Lung (tissue), 12 donors: ENCODE measurements around the gene SELENOH. TPM values are rescaled to one million over a fixed set of nuclear protein-coding genes. Genes with fewer than 3 reads are reported as not detected.
"Not testable (repeated sequence)": the region's sequence is repeated elsewhere in the genome, so short reads cannot be mapped to it uniquely, and the experiment has no call there.

Source experiments
- ATAC-seq: fragments of 200-7000 bp; cut with Tn5 transposase; one replicate; pipeline ENCODE4 v1.9.1; 2020; ENCODE audit warnings: moderate number of reproducible peaks; ENCODE audit not compliant: insufficient read depth, low FRiP score
- DNase-seq, 3 donors: peaks; one replicate each; pipeline ENCODE4 v3.0.0-alpha.2; 2013 to 2017
- H3K27ac ChIP-seq, 2 donors: one replicate each; pipeline ENCODE4 v1.5.1; 2013; ENCODE audit warnings: mild to moderate bottlenecking in 2 of 2, moderate library complexity in 2 of 2, control low read depth in 1 of 2, inconsistent platforms in 1 of 2, low read depth in 1 of 2, low read length in 1 of 2
- H3K27me3 ChIP-seq, 3 donors: one replicate each; pipeline ENCODE4 v1.5.1; 2013; ENCODE audit warnings: low read length in 2 of 3; ENCODE audit not compliant: control insufficient read depth in 3 of 3, insufficient read depth in 3 of 3
- H3K36me3 ChIP-seq, 4 donors: one replicate each; pipeline ENCODE4 v1.5.1; 2013; ENCODE audit warnings: low read length in 4 of 4, mild to moderate bottlenecking in 1 of 4, moderate library complexity in 1 of 4; ENCODE audit not compliant: control insufficient read depth in 4 of 4, insufficient read depth in 4 of 4
- H3K4me1 ChIP-seq, 5 donors: one replicate each; pipeline ENCODE4 v1.5.1; 2013; ENCODE audit warnings: low read length in 5 of 5, mild to moderate bottlenecking in 2 of 5, moderate library complexity in 1 of 5; ENCODE audit not compliant: control insufficient read depth in 5 of 5, insufficient read depth in 5 of 5
- H3K4me3 ChIP-seq: one replicate; pipeline ENCODE4 v1.5.1; 2013; ENCODE audit warnings: mild to moderate bottlenecking, control low read depth, moderate library complexity
- H3K9ac ChIP-seq, 2 donors: one replicate each; pipeline ENCODE4 v1.5.1; 2013; ENCODE audit warnings: low read length in 2 of 2, control low read depth in 1 of 2; ENCODE audit not compliant: insufficient read depth in 1 of 2
- H3K9me3 ChIP-seq, 4 donors: one replicate each; pipeline ENCODE4 v1.5.1; 2013; ENCODE audit warnings: low read length in 3 of 4, mild to moderate bottlenecking in 1 of 4, moderate library complexity in 1 of 4; ENCODE audit not compliant: control insufficient read depth in 4 of 4, insufficient read depth in 3 of 4
- WGBS, 2 donors: extraction: QIAGEN DNeasy Blood & Tissue Kit; methylation state at CpG; one replicate each; pipeline ENCODE4 v1.1.7; 2013; 5-methylcytosine and 5-hydroxymethylcytosine counted together
- polyA plus RNA-seq, 2 donors: library from polyadenylated mRNA; stranded (reverse); fragments of 200-250 nt; gene quantifications; one replicate each; pipeline ENCODE4 v1.2.1, GENCODE V29; 2013
- total RNA-seq, 2 donors: library from RNA; depleted of rRNA in 1 of 2; stranded (reverse); fragments of >200 nt in 1 of 2; gene quantifications; one replicate each; pipeline ENCODE4 v1.2.1, GENCODE V29; 2014 to 2021
- TF ChIP-seq, protein P1 (sequence below): IDR thresholded peaks from 2 replicates; pipeline ENCODE4 v1.5.1; 2012; ENCODE audit warnings: mild to moderate bottlenecking; ENCODE audit errors: control extremely low read depth, extremely low read depth
- donor health status: control.
- donor health status: control.
- donor health status: Bipolar disorder and iron deficiency.
- donor health status: healthy.
- donor health status: DM: yes; HTN: yes; CAD: no.

Gene SELENOH
- total and polyA plus RNA-seq, 4 donors = 77.3 to 155 (median 139) TPM

DNA sequence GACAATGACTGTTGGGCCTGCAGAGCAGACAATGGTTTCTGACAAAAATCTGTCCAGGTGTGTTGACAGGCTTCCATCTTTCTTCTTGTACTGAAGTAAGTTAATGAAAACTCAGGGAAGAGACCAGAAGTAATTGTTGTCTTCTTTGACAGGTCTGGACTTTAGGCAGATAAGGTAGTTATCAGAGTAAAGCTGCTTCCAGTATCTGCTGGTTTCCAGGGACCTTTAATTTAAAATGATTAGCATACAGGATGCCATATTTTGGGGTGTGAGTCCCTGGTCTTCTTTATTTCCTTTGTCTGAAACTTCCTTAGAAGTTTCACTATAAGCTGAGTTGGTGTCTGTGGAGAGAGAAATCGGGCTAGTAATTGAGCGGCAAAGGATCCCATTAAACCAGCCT lies 27.5 kb upstream of the SELENOH start:
- TF ChIP-seq, protein P1, sequence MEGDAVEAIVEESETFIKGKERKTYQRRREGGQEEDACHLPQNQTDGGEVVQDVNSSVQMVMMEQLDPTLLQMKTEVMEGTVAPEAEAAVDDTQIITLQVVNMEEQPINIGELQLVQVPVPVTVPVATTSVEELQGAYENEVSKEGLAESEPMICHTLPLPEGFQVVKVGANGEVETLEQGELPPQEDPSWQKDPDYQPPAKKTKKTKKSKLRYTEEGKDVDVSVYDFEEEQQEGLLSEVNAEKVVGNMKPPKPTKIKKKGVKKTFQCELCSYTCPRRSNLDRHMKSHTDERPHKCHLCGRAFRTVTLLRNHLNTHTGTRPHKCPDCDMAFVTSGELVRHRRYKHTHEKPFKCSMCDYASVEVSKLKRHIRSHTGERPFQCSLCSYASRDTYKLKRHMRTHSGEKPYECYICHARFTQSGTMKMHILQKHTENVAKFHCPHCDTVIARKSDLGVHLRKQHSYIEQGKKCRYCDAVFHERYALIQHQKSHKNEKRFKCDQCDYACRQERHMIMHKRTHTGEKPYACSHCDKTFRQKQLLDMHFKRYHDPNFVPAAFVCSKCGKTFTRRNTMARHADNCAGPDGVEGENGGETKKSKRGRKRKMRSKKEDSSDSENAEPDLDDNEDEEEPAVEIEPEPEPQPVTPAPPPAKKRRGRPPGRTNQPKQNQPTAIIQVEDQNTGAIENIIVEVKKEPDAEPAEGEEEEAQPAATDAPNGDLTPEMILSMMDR = no peak
- Histone ChIP-seq H3K9ac (peak overlapping the region in 1 of 2 donors; percentile 85), H3K27me3 (no peaks in the 10 kb centered on the region), H3K4me1 (peaks cover 0 to 22% (median 11%) of the 10 kb centered on the region in 5 donors), H3K36me3 (peaks cover 0 to 5% (median 3%) of the 10 kb centered on the region in 4 donors), H3K27ac (no peak overlapping the region), H3K9me3 (no peaks in the 10 kb centered on the region), H3K4me3 (no peak overlapping the region)
- DNase-seq (no peak), ATAC-seq (no peak)
- WGBS, 2 donors = 95 to 98% methylated on average over 2 of the region's 2 CpGs

DNA sequence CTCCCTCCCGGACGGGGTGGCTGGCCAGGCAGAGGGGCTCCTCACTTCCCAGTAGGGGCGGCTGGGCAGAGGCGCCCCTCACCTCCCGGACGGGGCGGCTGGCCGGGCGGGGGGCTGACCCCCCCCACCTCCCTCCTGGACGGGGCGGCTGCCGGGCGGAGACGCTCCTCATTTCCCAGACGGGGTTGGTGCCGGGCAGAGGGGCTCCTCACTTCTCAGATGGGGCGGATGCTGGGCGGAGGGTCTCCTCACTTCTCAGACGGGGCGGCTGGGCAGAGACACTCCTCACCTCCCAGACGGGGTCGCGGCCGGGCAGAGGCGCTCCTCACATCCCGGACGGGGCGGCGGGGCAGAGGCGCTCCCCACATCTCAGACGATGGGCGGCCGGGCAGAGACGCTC lies 24.6 kb upstream of the SELENOH start:
- WGBS, 2 donors = 93 to 99% methylated on average over 21 to 22 of the region's 34 CpGs
- ATAC-seq, H3K9ac ChIP-seq, H3K27ac ChIP-seq, DNase-seq, H3K4me3 ChIP-seq, H3K27me3 ChIP-seq, H3K9me3 ChIP-seq: not testable (repeated sequence)
- peaks cover 0 to 12% (median 5%) of the 10 kb centered on the region in 5 donors for H3K4me1 ChIP-seq
- peaks cover 0 to 10% (median 3%) of the 10 kb centered on the region in 4 donors for H3K36me3 ChIP-seq

DNA sequence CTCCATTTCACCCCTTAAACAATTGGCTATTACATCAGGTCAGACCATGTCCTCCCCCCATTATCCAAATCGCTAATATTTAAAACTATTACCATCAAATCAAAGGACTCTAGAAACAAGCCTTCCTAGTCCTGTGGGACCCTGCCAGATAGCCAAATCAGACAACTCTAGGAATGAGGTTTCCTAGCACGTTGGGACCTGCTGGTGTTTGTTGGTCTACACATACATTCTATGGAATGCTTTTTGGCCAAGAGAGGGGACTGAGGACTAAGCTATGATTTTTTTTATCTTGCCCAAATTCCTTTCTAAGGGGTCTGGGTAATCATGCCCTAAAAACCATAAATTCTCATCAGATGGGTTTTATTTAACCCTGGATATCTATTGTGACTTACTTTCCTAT lies 14.1 kb upstream of the SELENOH start:
- ATAC-seq = no peak
- Histone ChIP-seq H3K9me3 (no peaks in the 10 kb centered on the region), H3K27ac (no peak overlapping the region), H3K4me1 (peaks cover 0 to 5% (median 0%) of the 10 kb centered on the region in 5 donors), H3K27me3 (no peaks in the 10 kb centered on the region), H3K36me3 (peaks cover 2 to 3% (median 2%) of the 10 kb centered on the region in 4 donors), H3K9ac (no peak overlapping the region), H3K4me3 (no peak overlapping the region)
- TF ChIP-seq, protein P1 = no peak
- 75 to 81% methylated on average over 2 of the region's 2 CpGs for WGBS, 2 donors
- no peak for DNase-seq

DNA sequence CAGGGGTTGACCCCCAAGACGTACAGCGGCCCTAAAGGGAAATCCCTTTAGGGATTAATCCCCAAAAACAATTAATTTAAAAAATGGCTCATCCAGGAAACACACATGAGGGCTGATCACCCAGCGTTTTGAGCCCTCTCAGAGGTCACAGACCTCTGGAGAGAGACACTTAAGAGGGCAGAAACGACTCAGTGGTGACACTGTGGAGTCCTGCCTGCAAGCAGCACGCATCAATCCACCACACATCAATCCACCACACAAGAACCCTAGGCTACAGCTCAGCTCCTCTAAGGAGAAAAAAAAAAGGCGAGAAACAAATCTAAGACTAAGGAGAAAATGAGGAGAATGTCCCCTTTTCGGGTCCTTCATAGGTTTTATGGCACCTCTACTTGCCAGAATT lies 12.5 kb upstream of the SELENOH start:
- Histone ChIP-seq H3K27me3 (no peaks in the 10 kb centered on the region), H3K9ac (no peak overlapping the region), H3K9me3 (no peaks in the 10 kb centered on the region), H3K4me3 (no peak overlapping the region), H3K27ac (no peak overlapping the region), H3K4me1 (peaks cover 0 to 5% (median 0%) of the 10 kb centered on the region in 5 donors), H3K36me3 (peaks cover 0 to 3% (median 2%) of the 10 kb centered on the region in 4 donors)
- no peak for DNase-seq
- TF ChIP-seq, protein P1 = no peak
- 82 to 89% methylated on average over 7 of the region's 7 CpGs for WGBS, 2 donors
- ATAC-seq = no peak
